ENCODE results near the gene PPIB. TPM values are rescaled to one million over a fixed set of nuclear protein-coding genes. Genes with fewer than 3 reads are reported as not detected.

Gene PPIB
- total and polyA plus RNA-seq, 2 experiments from 2014 or later: 398 to 870 TPM

GRCh38 chr15:64111679-64112050 lies 51.2 kb downstream of the PPIB start:
- no peaks in the 10 kb centered on the region for H3K27me3 ChIP-seq (ENCODE audit: insufficient read depth)
- Mint-ChIP-seq H3K27ac (no peak overlapping the region), H3K4me3 (no peak overlapping the region), H3K9me3 (no peaks in the 10 kb centered on the region), H3K27me3 (ENCODE audit: insufficient read depth, low read depth, poor library complexity) (peaks cover 2% of the 10 kb centered on the region), H3K4me1 (peaks cover 9% of the 10 kb centered on the region; the same call in 2 of the 3 replicates), H3K36me3 (ENCODE audit: low read depth) (peaks cover 19% of the 10 kb centered on the region; the same call in 2 of the 3 replicates)
- H4K20me1 ChIP-seq (replicated peaks; ENCODE audit: insufficient read depth): no peaks in the 10 kb centered on the region; the same call in 1 of the 2 replicates
- no peaks in the 10 kb centered on the region for H3F3A ChIP-seq (replicated peaks; ENCODE audit: low read depth)
- no peak overlapping the region for H2AFZ ChIP-seq
- H3K36me3 ChIP-seq (ENCODE audit: insufficient read depth): no peaks in the 10 kb centered on the region
- no peaks in the 10 kb centered on the region for H3K4me1 ChIP-seq (ENCODE audit: insufficient read depth)
- H3K4me2 ChIP-seq: no peak overlapping the region
- H3K27ac ChIP-seq (ENCODE audit: low read depth): no peak overlapping the region
- H3K4me3 ChIP-seq: no peak overlapping the region
- TF ChIP-seq EZH2phosphoT487 (IDR thresholded peaks at IDR 0.05; ENCODE audit: unreplicated experiment) (no peak), CREB1 (CRISPR knock-in tag; IDR thresholded peaks at IDR 0.05; ENCODE audit: low read depth) (no peak), JUNB (IDR thresholded peaks at IDR 0.05; ENCODE audit: unreplicated experiment) (no peak), NANOG (IDR thresholded peaks at IDR 0.05; ENCODE audit: borderline replicate concordance) (no peak)
- TF ChIP-seq, protein P1, sequence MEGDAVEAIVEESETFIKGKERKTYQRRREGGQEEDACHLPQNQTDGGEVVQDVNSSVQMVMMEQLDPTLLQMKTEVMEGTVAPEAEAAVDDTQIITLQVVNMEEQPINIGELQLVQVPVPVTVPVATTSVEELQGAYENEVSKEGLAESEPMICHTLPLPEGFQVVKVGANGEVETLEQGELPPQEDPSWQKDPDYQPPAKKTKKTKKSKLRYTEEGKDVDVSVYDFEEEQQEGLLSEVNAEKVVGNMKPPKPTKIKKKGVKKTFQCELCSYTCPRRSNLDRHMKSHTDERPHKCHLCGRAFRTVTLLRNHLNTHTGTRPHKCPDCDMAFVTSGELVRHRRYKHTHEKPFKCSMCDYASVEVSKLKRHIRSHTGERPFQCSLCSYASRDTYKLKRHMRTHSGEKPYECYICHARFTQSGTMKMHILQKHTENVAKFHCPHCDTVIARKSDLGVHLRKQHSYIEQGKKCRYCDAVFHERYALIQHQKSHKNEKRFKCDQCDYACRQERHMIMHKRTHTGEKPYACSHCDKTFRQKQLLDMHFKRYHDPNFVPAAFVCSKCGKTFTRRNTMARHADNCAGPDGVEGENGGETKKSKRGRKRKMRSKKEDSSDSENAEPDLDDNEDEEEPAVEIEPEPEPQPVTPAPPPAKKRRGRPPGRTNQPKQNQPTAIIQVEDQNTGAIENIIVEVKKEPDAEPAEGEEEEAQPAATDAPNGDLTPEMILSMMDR (conservative IDR thresholded peaks at IDR 0.05; ENCODE audit: low read depth in 2 of 2): no peak
- TF ChIP-seq, protein P2, sequence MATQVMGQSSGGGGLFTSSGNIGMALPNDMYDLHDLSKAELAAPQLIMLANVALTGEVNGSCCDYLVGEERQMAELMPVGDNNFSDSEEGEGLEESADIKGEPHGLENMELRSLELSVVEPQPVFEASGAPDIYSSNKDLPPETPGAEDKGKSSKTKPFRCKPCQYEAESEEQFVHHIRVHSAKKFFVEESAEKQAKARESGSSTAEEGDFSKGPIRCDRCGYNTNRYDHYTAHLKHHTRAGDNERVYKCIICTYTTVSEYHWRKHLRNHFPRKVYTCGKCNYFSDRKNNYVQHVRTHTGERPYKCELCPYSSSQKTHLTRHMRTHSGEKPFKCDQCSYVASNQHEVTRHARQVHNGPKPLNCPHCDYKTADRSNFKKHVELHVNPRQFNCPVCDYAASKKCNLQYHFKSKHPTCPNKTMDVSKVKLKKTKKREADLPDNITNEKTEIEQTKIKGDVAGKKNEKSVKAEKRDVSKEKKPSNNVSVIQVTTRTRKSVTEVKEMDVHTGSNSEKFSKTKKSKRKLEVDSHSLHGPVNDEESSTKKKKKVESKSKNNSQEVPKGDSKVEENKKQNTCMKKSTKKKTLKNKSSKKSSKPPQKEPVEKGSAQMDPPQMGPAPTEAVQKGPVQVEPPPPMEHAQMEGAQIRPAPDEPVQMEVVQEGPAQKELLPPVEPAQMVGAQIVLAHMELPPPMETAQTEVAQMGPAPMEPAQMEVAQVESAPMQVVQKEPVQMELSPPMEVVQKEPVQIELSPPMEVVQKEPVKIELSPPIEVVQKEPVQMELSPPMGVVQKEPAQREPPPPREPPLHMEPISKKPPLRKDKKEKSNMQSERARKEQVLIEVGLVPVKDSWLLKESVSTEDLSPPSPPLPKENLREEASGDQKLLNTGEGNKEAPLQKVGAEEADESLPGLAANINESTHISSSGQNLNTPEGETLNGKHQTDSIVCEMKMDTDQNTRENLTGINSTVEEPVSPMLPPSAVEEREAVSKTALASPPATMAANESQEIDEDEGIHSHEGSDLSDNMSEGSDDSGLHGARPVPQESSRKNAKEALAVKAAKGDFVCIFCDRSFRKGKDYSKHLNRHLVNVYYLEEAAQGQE (IDR thresholded peaks at IDR 0.05; ENCODE audit: unreplicated experiment): no peak
- DNase-seq (ENCODE audit: low spot score): no peak
- peak; percentile 30; the same call in 1 of the 3 replicates for ATAC-seq
- peaks cover 20% of the 10 kb centered on the region for H3K79me2 ChIP-seq (replicated peaks; ENCODE audit: insufficient read depth)
- no peaks in the 10 kb centered on the region for H3K9me2 ChIP-seq (ENCODE audit: insufficient read depth)

DNA sequence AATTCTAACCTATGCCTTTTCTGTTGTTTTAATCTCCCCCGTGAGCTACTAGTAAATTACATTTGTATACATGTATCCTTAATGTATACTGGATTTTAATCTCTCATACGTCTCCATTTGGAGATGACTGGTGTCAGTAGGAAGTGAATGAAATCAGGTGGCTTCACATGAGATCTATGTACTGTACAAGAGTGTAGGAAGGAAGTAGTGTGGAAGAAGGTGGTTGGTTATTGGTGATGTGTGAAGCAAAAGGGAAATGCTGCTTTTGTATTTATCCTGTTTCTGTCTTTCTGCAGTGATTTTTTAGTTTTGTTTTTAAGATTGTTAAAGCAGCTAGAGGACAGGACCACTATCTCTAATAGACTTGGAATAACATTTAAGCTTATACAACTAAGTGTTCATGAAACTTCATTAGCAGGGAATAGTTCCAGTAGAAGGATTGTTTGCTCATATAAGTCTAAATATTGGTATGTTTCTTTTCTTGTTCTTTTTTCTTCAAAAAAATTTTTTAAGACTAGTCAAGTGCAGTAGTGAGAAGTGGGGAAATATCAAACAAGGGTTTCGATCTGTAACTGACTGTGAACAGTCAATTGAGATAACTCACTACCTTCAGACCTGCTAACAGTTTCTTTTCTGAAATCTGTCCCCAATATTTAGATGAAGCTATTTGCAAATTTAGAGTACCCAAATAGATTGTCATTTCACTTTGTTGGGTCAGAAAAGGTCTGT lies 51.7 kb downstream of the PPIB start:
- no peak for ATAC-seq
- H3K4me3 Mint-ChIP-seq: no peak overlapping the region
- Histone ChIP-seq H3K9me2 (ENCODE audit: insufficient read depth) (no peaks in the 10 kb centered on the region), H3K27ac (ENCODE audit: low read depth) (no peak overlapping the region), H3K4me1 (ENCODE audit: insufficient read depth) (no peaks in the 10 kb centered on the region), H4K20me1 (replicated peaks; ENCODE audit: insufficient read depth) (no peaks in the 10 kb centered on the region; the same call in 1 of the 2 replicates), H3K79me2 (replicated peaks; ENCODE audit: insufficient read depth) (peaks cover 26% of the 10 kb centered on the region), H2AFZ (no peak overlapping the region), H3K36me3 (ENCODE audit: insufficient read depth) (no peaks in the 10 kb centered on the region), H3K4me2 (no peak overlapping the region), H3K27me3 (ENCODE audit: insufficient read depth) (no peaks in the 10 kb centered on the region), H3F3A (replicated peaks; ENCODE audit: low read depth) (no peaks in the 10 kb centered on the region), H3K4me3 (no peak overlapping the region)
- peaks cover 9% of the 10 kb centered on the region; the same call in 2 of the 3 replicates for H3K4me1 Mint-ChIP-seq
- H3K27me3 Mint-ChIP-seq (ENCODE audit: insufficient read depth, low read depth, poor library complexity): peaks cover 2% of the 10 kb centered on the region
- peaks cover 19% of the 10 kb centered on the region; the same call in 2 of the 3 replicates for H3K36me3 Mint-ChIP-seq (ENCODE audit: low read depth)
- H3K9me3 Mint-ChIP-seq: no peaks in the 10 kb centered on the region
- no peak overlapping the region for H3K27ac Mint-ChIP-seq
- no peak for DNase-seq (ENCODE audit: low spot score)
- TF ChIP-seq ZNF331 (CRISPR knock-in tag; IDR thresholded peaks at IDR 0.05; ENCODE audit: low read depth): no peak
- TF ChIP-seq STAT1 (IDR thresholded peaks at IDR 0.05; ENCODE audit: unreplicated experiment): no peak
- TF ChIP-seq POLR2AphosphoS5 (IDR thresholded peaks at IDR 0.05; ENCODE audit: low read depth): no peak
- no peak for TF ChIP-seq ZNF114 (CRISPR knock-in tag; IDR thresholded peaks at IDR 0.05)
- TF ChIP-seq EZH2 (IDR thresholded peaks at IDR 0.05; ENCODE audit: low read depth, unreplicated experiment): no peak
- no peak for TF ChIP-seq NANOG (IDR thresholded peaks at IDR 0.05; ENCODE audit: borderline replicate concordance)
- no peak for TF ChIP-seq EZH2phosphoT487 (IDR thresholded peaks at IDR 0.05; ENCODE audit: unreplicated experiment)
- TF ChIP-seq, protein P2 (IDR thresholded peaks at IDR 0.05; ENCODE audit: unreplicated experiment): no peak
- TF ChIP-seq CREB1 (CRISPR knock-in tag; IDR thresholded peaks at IDR 0.05; ENCODE audit: low read depth): no peak
- TF ChIP-seq, protein P1 (conservative IDR thresholded peaks at IDR 0.05; ENCODE audit: low read depth in 2 of 2): no peak
- TF ChIP-seq JUNB (IDR thresholded peaks at IDR 0.05; ENCODE audit: unreplicated experiment): no peak
